GM08714 (cell line): Measurements from ENCODE around the gene TTLL5.
"Not testable (repeated sequence)": the region's sequence is repeated elsewhere in the genome, so short reads cannot be mapped to it uniquely, and the experiment has no call there.

Experiments
- H3K4me3 ChIP-seq: fragments of 200-500 bp; sonication (Bioruptor generic); 2 replicates; pipeline ENCODE4 v1.5.1; 2014; ENCODE audit warnings: mild to moderate bottlenecking, low read length, inconsistent platforms
- ZNF274 ChIP-seq: IDR thresholded peaks from 2 replicates; pipeline ENCODE4 v1.6.1; 2012; ENCODE audit warnings: mild to moderate bottlenecking, low read depth, low read length

Gene TTLL5

DNA sequence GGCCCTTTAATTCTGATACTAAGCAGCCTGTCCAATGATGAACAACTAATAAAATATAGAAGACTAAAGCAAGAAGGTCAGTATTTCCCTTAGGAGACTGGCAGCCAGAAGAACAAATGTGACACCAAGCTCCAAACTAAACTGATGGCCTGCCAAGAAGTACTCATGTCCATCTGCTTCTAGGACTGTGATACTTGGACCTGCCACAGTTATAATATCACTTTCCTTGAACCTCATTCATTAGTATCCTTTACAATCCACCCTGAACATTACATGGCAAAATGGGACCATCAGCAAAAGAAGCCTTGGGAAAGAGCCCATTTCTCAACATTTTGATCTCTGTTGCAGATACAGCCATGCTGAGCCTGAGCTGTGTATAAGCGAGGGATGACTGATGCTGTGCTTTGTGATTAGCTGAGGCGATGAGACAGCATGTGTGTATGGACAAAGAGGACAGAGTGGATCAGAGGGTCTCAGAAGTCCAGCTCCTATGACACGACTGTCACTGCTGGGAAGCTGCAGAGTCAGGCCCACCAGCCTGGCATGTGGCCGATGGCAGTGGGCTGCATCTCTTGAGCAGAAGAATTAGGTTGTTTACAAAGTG lies 246.8 kb downstream of the TTLL5 start:
- TF ChIP-seq ZNF274, result no peak
- H3K4me3 ChIP-seq, result no peak overlapping the region

DNA sequence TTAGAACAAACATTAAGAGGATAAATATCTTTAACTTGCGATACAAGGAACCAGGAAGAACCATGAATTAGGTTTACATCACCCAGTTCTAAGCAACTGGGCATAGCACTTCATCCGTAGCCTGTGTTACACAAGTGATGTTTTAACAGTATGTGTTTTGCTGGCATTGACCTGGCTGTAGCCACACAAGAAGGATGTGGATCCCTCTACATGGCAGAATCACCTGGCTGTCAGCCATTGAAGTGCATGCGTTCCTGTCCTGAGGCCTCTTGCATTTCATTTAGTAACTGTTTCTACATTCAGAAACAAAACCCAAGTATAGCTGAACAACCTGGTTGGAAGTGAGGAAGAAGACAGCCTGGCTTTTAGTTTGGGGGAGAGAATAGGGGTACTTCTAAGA lies 248.6 kb downstream of the TTLL5 start:
- TF ChIP-seq ZNF274, result no peak
- no peak overlapping the region for H3K4me3 ChIP-seq

DNA sequence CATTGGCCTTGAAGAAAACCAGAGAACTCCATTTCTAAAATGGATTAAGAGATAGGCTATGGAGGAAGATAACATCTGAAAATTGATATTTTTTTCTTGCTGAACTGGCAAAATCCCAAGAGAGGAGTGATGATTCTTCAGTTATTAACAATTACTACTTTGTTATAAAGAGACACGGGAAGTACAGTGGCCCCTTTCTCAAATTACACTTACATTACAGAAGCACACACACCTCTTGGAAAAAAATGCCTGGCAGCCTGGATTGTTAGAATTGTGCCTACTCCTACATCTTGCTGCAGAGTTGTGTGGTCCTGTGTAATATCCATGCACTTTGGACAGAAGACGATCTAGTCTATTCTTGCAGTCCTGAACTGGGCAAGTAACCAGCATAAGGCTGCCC lies 249.0 kb downstream of the TTLL5 start:
- H3K4me3 ChIP-seq, result no peak overlapping the region
- TF ChIP-seq ZNF274, result no peak

GRCh38 chr14:75911883-75912282 lies 250.8 kb downstream of the TTLL5 start:
- no peak for TF ChIP-seq ZNF274
- H3K4me3 ChIP-seq, result no peak overlapping the region

DNA sequence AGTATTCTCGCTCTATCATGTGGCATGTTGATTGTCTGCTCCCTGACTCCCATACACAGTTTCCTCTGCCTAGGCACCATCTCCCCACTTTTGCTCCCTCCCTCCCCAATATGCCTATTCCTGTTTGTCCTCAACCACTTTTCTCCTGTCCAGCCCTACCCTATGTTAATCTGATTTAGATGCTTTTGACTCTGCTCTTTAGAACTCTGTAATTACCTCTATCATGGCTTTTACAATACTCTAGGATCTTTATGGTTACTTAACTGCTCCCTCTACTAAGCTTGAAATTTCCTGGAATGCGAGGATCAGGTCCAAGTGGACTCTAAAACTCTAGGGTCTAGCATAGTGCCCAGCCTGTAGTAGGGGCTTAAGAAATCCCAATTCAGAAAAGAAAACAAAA lies 252.1 kb downstream of the TTLL5 start:
- no peak overlapping the region for H3K4me3 ChIP-seq
- no peak for TF ChIP-seq ZNF274

- no peak for TF ChIP-seq ZNF274
- H3K4me3 ChIP-seq, result no peak overlapping the region
Observed at GRCh38 chr14:75915045-75915444, 254.0 kb downstream of the TTLL5 start.

- no peak overlapping the region for H3K4me3 ChIP-seq
- TF ChIP-seq ZNF274, result no peak
Observed at GRCh38 chr14:75917322-75917945, 256.4 kb downstream of the TTLL5 start.

- no peak for TF ChIP-seq ZNF274
- no peak overlapping the region for H3K4me3 ChIP-seq
Observed at GRCh38 chr14:75917946-75918335, 256.9 kb downstream of the TTLL5 start.

GRCh38 chr14:75920421-75920820 lies 259.4 kb downstream of the TTLL5 start:
- not testable (repeated sequence) for H3K4me3 ChIP-seq

DNA sequence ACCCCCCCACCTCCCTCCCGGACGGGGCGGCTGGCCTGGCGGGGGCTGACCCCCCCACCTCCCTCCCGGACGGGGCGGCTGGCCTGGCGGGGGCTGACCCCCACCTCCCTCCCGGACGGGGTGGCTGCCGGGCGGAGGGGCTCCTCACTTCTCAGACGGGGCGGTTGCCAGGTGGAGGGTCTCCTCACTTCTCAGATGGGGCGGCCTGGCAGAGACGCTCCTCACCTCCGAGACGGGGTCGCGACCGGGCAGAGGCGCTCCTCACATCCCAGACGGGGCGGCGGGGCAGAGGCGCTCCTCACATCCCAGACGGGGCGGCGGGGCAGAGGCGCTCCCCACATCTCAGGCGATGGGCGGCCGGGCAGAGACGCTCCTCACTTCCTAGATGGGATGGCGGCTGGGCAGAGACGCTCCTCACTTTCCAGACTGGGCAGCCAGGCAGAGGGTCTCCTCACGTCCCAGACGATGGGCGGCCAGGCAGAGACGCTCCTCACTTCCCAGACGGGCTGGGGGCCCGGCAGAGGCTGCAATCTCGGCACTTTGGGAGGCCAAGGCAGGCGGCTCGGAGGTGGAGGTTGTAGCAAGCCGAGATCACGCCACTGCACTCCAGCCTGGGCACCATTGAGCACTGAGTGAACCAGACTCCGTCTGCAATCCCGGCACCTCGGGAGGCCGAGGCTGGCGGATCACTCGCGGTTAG lies 264.2 kb downstream of the TTLL5 start:
- not testable (repeated sequence) for H3K4me3 ChIP-seq

DNA sequence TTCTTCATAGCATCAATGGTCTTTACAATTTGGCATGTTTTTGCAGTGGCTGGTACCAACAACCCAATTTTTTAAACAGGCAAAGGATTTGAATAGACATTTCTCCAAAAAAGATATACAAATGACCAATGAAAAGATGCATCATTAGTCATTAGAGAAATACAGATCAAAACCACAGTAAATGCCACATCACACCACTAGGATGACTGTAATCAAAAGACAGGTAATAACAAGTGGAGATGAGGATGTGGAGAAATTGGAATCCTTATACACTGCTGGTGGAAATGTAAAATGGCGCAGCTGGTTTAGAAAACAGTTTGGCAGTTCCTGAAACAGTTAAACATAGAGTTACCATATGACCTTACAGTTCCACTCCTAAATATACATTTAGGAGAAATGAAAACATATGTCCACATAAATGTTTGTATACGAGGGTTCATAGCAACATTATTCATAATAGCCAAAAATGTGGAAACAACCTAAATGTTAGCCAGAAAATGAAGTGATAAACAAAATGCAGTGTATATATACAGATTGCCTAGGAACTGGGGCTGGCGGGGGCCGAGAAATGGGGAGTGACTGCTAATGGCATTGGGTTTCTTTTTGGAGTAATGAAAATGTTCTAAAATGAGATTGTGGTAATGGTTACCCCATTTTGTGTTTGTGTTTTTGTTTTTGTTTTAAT lies 265.5 kb downstream of the TTLL5 start:
- no peak overlapping the region for H3K4me3 ChIP-seq
- TF ChIP-seq ZNF274, result no peak

DNA sequence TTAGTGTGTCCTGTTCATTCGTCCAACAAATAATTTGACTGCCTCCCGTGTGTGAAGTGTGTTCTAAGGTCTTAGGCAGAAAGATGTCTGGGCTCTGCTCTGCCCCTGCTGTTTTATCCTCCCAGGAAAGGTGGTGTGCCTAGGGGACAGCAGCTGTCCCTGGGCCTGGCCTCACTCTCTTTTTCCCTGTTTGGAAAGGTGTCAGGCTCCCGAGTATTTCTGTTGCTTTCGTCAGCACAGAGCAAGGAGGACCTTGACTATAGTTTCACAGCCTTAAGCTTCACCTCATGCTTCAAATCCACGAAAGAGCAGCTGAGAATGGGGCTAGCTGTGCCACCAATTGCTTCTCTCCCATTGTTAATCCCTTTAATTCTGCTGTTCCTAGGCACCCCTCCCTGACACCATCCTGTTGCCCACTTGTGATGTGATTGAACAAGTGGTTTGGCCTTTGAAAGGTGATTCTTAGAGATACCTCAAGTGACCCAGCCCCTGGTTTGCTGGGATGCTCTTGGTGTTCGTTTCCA lies 266.6 kb downstream of the TTLL5 start:
- TF ChIP-seq ZNF274, result no peak
- H3K4me3 ChIP-seq, result no peak overlapping the region

- no peak for TF ChIP-seq ZNF274
- no peak overlapping the region for H3K4me3 ChIP-seq
Observed at GRCh38 chr14:75928690-75929181, 267.7 kb downstream of the TTLL5 start.

GRCh38 chr14:75933712-75934296 lies 272.8 kb downstream of the TTLL5 start:
- TF ChIP-seq ZNF274, result no peak
- no peak overlapping the region for H3K4me3 ChIP-seq

DNA sequence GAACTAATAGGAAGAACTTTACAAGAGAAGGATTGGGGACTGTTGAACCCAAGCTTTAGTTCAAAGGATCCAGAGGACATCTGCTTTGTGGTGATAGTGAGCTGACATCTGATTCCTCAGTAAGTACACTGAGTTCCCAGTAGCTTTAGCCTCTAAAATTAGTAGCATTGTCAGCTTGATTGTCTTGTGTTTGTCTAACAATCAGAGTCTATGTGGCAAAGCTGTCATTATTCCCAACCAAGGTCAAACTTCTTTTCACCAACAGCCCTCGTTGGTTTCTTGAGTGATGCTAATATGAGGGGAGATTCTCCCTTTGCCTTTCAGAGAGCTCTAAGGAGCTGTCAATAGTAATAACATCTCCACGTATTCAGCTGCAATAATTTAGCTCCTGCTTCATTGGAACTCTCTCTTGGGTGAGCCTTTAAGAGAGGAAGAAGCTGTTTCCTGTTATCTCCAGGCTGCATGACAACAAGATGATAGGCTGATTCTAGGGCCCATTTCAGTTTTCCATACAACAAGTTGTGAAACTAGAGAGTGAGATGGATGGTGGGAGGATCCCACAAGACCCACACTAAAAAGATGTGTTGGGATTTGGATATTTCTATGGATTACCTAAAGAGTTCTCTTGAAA lies 274.1 kb downstream of the TTLL5 start:
- H3K4me3 ChIP-seq, result no peak overlapping the region
- TF ChIP-seq ZNF274, result no peak
